Tibial artery (tissue), 4 donors: ENCODE measurements around the gene UGT1A6.

ENCODE experiments used
- DNase-seq, 2 donors: peaks; one replicate each; pipeline ENCODE4 v3.0.0-alpha.2; 2019
- H3K27ac ChIP-seq, 2 donors: fragments of 200-600 bp; sonication (generic) in 1 of 2; 1 replicate in 1 of 2; 2 replicates in 1 of 2; pipeline ENCODE4 v1.5.1; 2018 to 2019; ENCODE audit warnings: mild to moderate bottlenecking in 1 of 2
- H3K27me3 ChIP-seq, 2 donors: fragments of 200-600 bp; sonication (generic) in 1 of 2; one replicate each; pipeline versions ENCODE4 v1.5.1 to v1.6.0; 2016 to 2019
- H3K36me3 ChIP-seq, 3 donors: fragments of 200-600 bp; sonication (generic) in 2 of 3; one replicate each; pipeline ENCODE4 v1.5.1; 2016 to 2019; ENCODE audit warnings: mild to moderate bottlenecking in 2 of 3
- H3K4me1 ChIP-seq, 4 donors: fragments of 200-600 bp; sonication (generic) in 2 of 4; 1 replicate in 3 of 4; 2 replicates in 1 of 4; pipeline ENCODE4 v1.5.1; 2016 to 2019
- H3K4me3 ChIP-seq, 2 donors: fragments of 200-600 bp; sonication (generic) in 1 of 2; 1 replicate in 1 of 2; 2 replicates in 1 of 2; pipeline ENCODE4 v1.5.1; 2018 to 2019; ENCODE audit warnings: mild to moderate bottlenecking in 2 of 2
- H3K9me3 ChIP-seq, 3 donors: fragments of 200-600 bp; sonication (generic) in 1 of 3; one replicate each; pipeline ENCODE4 v1.5.1; 2016 to 2019
- intact Hi-C: fragments of 100-400 bp; cut with DNase I; formaldehyde crosslinking; loops from one replicate; pipeline ENCODE4 v1.15.0; 2023; ENCODE audit warnings: low total_unique reads
- TF ChIP-seq, protein P1 (sequence below), 2 experiments: fragments of 200-600 bp in 1 of 2; fragments of 450-650 bp in 1 of 2; IDR thresholded peaks; one replicate each; pipeline ENCODE4 v1.5.1; 2017 to 2019; ENCODE audit warnings: antibody characterized with exemption in 2 of 2, mild to moderate bottlenecking in 1 of 2, moderate library complexity in 1 of 2

Gene UGT1A6

DNA sequence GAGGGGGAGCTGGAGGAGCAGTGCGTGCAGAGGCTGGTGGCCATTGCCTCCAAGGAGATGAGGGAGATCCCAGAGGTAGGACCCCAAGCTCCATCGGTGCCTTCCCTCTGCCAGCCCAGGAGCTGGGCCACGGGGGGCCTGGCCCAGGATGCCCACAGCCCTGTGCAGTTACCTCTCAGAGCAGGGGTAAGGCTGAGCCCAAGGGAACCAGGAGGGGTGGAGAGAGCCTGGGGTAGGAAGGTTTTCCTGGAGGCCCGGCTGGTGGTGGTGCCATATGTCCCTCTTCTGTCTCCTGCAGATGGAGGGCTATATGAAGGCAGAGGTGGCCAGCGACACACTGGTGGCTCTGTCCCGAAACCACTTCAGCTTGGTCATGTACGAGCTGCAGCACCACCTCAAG, 96.9 kb downstream of the UGT1A6 start:
- H3K27ac ChIP-seq: no peak overlapping the region
- no peak overlapping the region for H3K4me3 ChIP-seq
- no peaks in the 10 kb centered on the region for H3K4me1 ChIP-seq
- no peaks in the 10 kb centered on the region for H3K36me3 ChIP-seq
- DNase-seq: no peak
- H3K27me3 ChIP-seq: no peaks in the 10 kb centered on the region
- intact Hi-C loops: no loop called here
- TF ChIP-seq, protein P1, sequence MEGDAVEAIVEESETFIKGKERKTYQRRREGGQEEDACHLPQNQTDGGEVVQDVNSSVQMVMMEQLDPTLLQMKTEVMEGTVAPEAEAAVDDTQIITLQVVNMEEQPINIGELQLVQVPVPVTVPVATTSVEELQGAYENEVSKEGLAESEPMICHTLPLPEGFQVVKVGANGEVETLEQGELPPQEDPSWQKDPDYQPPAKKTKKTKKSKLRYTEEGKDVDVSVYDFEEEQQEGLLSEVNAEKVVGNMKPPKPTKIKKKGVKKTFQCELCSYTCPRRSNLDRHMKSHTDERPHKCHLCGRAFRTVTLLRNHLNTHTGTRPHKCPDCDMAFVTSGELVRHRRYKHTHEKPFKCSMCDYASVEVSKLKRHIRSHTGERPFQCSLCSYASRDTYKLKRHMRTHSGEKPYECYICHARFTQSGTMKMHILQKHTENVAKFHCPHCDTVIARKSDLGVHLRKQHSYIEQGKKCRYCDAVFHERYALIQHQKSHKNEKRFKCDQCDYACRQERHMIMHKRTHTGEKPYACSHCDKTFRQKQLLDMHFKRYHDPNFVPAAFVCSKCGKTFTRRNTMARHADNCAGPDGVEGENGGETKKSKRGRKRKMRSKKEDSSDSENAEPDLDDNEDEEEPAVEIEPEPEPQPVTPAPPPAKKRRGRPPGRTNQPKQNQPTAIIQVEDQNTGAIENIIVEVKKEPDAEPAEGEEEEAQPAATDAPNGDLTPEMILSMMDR (IDR thresholded peaks at IDR 0.05): no peak
- H3K9me3 ChIP-seq: no peaks in the 10 kb centered on the region

DNA sequence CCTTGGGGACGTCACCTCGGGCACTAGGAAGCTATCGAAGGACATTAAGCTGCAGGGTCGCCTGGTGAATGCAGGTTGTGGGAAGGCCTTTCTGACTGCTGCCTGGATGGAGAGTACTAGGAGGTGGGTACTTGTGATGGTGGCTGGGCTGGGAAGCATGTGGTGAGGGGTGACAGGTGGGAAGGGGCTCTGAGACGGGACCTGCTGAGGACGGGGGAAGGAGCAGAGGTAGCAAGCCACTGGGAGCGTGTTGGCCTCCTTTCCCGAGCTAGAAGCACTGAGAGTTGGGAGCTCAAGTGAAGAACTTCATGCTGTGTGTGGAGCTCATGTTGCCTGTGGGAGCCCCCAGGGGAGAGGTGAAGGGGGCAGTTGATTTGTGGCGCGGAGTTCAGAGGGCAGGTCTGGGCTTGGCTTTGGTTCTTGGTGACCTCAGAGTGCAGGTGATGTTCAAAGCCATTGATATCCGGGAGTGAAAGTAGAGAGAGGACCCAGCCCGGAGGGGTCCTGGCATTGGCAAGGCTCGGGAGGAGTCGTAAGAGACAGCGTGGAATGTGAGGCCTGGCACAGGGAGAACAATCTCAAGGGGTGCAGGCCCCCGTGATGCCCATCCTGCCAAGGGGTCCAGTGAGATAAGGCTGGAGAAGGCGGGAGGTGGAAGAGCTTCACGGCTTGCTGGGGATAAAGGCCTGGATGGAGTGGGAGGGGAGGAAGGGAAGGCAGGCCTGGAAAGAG, 98.6 kb downstream of the UGT1A6 start:
- Histone ChIP-seq H3K9me3 (no peaks in the 10 kb centered on the region), H3K36me3 (no peaks in the 10 kb centered on the region), H3K27ac (no peak overlapping the region), H3K27me3 (no peaks in the 10 kb centered on the region), H3K4me3 (no peak overlapping the region), H3K4me1 (no peaks in the 10 kb centered on the region)
- no peak for DNase-seq
- TF ChIP-seq, protein P1 (IDR thresholded peaks at IDR 0.05): no peak
- intact Hi-C loops: no loop called here

DNA sequence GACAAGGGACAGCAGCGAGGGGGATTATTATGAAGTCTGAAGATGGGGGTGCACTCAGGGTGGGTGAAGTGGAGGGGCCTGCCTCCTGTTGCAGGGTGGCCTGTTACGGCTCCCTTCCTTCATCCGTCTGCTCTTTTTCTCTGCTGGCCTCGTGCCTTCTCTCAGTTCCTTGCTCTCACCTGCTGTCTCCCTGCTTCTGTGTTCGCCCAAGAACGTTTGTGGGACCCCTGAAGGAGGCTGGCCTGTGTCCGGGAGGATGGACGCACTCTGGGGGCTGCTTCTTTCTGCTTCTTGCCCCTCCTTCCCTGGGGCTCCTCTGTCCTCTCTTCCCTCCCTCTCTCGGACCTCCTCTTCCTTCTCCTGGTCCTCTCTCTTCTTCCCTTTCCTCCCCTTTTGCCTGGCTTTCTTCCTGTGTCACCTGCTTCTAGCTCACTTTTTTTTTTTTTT, 99.2 kb downstream of the UGT1A6 start:
- intact Hi-C loops: no loop called here
- DNase-seq: no peak
- TF ChIP-seq, protein P1 (IDR thresholded peaks at IDR 0.05): no peak
- no peak overlapping the region for H3K27ac ChIP-seq
- no peaks in the 10 kb centered on the region for H3K27me3 ChIP-seq
- H3K4me1 ChIP-seq: no peaks in the 10 kb centered on the region
- H3K36me3 ChIP-seq: no peaks in the 10 kb centered on the region
- no peaks in the 10 kb centered on the region for H3K9me3 ChIP-seq
- H3K4me3 ChIP-seq: no peak overlapping the region

DNA sequence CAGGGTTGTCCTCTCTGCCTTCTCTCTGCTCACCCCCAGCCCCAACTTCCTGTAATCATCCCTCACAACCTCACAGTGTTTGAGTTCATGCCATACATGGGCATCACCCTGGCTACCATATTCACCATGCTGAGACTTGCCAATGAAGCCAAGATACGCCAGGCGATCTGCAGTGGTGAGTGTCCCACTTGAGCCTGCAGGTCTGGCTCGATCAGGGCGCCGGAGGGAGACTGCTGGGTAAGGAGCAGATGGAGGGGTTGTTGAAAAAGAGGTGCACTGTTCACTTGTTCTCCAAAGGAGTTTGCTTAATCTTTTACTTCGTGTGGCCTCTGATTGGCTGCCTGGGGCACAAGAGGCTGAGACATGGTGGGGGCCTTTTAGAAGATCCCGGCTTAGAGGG, 100.0 kb downstream of the UGT1A6 start:
- intact Hi-C loops: no loop called here
- Histone ChIP-seq H3K9me3 (no peaks in the 10 kb centered on the region), H3K27ac (no peak overlapping the region), H3K27me3 (no peaks in the 10 kb centered on the region), H3K4me3 (no peak overlapping the region), H3K4me1 (no peaks in the 10 kb centered on the region), H3K36me3 (no peaks in the 10 kb centered on the region)
- TF ChIP-seq, protein P1 (IDR thresholded peaks at IDR 0.05): no peak
- DNase-seq: no peak

DNA sequence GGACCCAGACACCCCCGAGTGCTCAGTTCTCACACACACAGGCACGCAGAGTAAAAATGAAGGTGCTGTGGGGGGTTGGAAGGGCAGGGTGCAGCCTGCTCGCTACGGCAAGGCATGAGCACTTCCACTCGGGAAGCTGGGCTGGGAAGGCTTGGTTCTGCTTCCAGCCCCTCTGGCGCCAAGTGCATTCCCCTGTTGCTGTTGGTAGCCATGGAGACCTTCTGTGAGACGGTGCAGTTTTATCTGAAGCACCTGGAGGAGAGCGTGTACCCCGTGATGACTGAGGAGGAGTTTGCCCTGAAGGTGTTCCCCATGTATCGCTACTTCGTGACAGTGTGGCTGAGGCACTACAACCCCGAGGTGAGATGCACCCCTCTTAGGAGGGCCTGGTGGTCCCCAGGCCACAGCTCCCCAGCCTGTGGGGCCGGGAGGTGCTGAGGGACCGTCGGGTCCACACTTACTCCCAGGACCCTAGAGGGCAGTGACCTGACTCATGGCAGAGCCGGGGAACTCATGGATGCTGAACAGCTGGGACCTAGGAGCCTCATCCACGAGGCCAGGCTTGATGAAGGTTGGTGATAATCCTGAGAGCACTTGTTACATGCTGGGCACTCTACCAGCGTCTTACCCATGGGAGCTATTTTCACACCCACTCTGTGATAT, 100.9 kb downstream of the UGT1A6 start:
- no peaks in the 10 kb centered on the region for H3K36me3 ChIP-seq
- no peaks in the 10 kb centered on the region for H3K4me1 ChIP-seq
- DNase-seq: no peak
- TF ChIP-seq, protein P1 (IDR thresholded peaks at IDR 0.05): no peak
- H3K9me3 ChIP-seq: no peaks in the 10 kb centered on the region
- no peak overlapping the region for H3K4me3 ChIP-seq
- no peaks in the 10 kb centered on the region for H3K27me3 ChIP-seq
- H3K27ac ChIP-seq: no peak overlapping the region
- intact Hi-C loops: no loop called here
